Superior temporal gyrus (tissue), 1 donor: Measurements from ENCODE around the gene HNRNPK.
"Not testable (repeated sequence)": the region's sequence is repeated elsewhere in the genome, so short reads cannot be mapped to it uniquely, and the experiment has no call there.

Source experiments
- DNase-seq: peaks from one replicate; pipeline ENCODE4 v3.0.0-alpha.2; 2016; ENCODE audit errors: extremely low spot score

HNRNPK gene

DNA sequence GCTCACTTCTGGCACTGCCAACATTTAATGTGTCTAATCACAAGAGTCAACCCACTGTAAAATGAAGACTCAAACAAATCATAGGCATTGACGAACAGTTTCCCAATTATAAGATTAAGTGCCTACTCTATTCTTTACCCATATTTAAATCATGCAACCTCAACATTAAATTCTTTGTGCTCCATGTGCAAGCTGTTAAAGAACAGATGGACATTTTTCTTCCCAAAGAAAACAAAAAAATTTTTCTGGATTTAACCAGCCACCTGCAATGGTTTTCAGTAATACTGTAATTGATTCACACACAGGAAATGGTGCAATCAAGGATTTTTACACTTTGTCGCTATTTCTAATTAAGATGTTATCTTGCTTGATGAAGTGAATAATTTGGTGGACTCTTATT is 3.6 kb downstream of the HNRNPK start:
- no peak for DNase-seq

DNA sequence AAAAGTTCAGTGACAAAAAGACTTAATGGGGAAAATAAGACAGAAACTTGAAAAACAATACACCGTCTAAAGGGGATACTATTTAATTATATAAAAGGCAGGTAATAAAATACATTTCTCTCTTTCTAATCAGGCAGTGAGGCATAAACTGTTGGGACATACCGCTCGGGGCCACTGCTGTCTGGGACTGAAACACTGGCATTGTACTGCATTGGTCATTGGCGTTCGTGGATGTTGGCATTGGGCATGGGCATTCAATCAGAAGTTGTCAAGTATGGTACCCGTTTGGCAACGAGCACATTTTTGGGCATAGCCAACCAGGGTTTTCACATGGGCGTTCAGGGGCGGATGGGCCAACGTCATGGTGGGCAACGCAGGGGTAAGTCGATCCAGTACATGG is 4.7 kb downstream of the HNRNPK start:
- DNase-seq, result no peak

- DNase-seq, result no peak
These were observed 7.7 kb downstream of the HNRNPK start for GRCh38 chr9:83972286-83972685.

DNA sequence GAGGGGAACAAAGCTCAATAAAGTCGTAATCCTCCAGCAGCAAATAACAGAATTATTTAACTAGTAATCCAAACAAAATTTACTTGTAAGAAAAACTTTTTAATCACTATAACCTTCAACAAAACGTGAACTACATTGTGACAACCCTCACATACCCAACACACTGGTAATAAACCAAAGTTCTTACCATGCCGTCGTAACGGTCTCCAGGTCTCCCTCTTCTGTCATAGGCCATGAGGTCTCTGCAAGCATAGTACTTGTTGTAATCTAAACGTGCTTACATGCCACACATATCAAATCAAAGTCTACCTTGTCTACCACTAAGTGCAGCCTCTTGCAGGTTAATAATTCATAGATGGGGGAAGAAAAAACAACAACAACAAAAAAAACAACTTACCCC is 8.5 kb downstream of the HNRNPK start:
- no peak for DNase-seq

GRCh38 chr9:83969602-83970001 is 10.4 kb downstream of the HNRNPK start:
- DNase-seq, result no peak

DNA sequence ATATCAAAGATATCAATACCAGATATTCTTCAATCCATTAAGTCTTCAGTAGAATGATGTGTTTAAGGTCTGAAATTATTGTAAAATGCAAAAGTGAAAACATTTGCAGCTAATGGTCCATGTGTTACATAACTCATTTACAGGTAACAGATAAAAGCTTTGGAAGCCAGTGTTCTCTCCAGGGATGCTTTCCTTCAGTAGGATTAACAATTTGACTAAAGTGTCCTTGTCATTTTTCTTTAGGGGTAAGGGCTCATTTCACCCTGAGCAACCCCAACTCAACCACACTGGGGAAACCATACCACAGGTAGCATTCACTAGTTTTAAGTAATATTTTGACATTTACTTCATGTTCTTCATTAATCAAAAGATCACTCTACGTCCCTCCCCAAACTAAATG is 12.9 kb downstream of the HNRNPK start:
- no peak for DNase-seq

DNA sequence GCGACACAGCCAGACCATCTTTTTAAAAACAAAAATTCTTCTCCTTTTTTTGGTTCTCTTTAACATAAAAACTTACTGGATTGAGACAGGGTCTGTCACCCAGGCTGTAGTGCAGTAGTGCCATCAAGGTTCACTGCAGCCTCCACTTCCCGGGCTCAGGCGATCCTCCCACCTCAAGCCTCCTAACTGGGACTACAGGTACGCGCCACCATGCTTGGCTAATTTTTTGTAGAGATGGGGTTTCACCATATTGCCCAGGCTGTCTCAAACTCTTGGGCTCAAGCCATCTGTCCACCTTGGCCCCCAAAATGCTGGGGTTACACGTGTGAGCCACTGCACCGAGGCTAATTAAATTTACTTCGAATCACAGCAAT is 13.8 kb downstream of the HNRNPK start:
- no peak for DNase-seq

GRCh38 chr9:83965350-83966208 is 14.4 kb downstream of the HNRNPK start:
- peak; percentile 8 for DNase-seq

DNA sequence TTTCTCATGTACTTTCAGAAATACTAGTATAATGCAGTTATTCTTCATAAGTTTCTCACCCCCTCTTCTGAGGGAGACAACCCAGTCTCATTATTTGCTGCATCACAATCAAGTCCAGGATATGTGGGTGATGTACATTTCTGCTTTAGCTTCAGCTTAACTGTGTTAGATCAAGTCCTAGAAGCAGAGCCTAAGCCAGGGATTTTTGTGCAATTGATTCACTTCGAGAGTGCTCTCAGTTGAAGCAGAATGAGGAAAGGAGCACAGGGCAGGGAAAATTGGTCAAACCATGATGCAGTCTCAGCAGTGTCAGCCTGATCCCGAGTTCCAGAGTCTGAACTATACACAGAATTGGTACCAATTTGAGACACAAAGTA is 15.1 kb downstream of the HNRNPK start:
- peak; percentile 16 for DNase-seq

DNA sequence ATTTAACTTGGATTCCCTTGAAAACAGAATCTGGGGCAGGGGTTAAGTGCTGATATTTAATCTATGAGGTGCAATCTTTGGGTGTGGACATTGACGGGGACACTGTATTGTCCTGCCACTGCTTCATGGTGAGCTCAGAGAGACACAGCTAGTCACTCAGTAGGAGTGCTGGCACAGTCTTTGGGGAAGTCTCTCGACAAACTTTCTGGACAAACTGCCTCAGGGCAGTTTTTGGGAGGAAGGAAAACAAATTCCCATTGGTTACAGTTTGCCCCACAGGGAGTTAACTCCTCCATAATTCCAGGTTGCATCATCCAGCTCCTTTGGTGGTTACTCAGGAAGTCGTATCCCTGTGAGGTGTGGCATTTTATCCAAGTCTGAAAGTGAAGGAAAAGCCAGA is 17.9 kb downstream of the HNRNPK start:
- no peak for DNase-seq

DNA sequence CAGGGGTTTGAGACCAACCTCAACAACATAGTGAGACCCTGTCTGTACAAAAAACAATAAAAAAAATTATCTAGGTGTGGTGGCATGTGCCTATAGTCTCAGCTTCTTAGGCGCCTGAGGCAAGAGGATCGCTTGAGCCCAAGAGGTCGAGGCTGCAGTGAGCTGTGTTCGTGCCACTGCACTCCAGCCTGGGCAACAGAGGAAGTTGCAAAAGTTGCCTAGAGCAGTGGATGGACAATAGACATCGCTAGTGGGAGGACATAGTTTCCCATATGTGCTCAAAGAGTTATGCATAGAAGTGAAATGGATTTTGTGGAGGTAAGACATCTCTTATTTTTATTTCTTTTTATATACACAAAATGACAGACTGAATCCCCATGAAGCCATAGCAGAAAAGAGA is 19.0 kb downstream of the HNRNPK start:
- no peak for DNase-seq

DNA sequence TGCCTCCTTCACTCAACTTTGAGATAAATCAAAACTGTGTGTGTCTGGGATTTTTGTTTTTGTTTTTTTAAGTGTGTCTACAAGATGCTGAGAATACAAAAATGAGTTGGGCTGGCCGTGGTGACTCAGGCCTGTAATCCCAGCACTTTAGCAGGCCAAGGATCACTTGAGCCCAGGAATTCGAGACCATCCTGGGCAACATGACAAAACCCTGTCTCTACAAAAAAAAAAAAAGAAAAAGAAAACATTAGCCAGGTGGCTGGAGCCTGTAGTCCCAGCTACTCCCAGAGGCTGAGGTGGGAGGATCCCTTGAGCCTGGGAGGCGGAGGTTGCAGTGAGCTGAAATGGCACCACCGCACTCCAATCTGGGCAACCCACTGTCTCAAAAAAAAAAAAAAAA is 21.0 kb downstream of the HNRNPK start:
- no peak for DNase-seq

DNA sequence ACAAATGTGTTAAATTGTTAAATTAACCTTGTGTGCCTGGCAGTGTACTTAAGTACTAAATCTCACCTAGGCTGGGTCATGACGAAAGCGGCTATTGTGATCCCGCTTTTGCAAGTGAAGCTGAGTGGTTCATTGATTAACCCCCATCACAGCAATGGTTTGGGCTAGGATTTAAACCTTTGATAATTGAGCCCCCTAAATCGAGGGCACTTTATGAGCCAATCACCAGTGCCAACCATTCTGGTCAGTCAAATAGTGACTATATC is 22.8 kb downstream of the HNRNPK start:
- no peak for DNase-seq

DNA sequence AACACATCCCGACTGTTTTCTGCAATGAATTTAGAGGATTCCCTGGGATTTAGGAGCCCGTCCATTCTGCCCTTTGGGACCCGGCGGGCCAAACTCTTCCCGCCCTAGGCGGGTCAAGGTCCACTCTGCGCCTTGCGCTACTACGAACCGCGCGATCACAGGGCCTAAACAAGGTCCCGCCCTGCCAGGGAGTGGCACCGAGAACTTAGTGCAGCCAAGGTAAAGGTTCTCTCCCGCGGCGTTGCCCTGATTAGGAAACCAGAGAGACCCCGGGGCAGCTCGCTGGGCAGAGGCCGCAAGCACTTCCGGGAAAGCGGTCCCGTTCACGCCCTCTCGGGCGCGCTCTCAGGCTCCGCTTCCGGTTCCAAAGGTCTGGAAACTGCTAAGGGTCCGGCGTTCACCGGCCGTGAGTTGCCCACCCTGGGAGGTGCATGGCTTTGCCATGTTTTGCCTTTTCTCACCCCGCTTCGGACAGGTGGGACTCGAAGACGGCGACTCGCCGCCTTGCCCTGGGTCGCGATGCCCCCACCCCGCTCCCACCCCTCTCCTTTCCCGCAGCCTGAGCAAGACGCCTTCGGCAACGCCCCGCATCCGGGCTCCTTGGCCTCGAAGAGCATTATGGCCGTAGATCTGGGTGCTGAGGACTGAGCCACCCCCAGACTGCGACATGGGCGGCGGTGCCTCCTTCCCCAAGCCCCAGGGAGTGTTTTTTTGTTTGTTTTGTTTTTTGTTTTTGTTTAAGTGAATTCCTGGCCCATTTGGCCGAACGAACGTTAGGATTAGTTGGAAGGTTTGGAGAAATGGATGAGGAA is 23.4 kb downstream of the HNRNPK start:
- DNase-seq, result peak; percentile 81

GRCh38 chr9:83956086-83956435 is 24.0 kb downstream of the HNRNPK start:
- DNase-seq, result no peak

- not testable (repeated sequence) for DNase-seq
These were observed 31.9 kb downstream of the HNRNPK start for GRCh38 chr9:83948096-83948495.

DNA sequence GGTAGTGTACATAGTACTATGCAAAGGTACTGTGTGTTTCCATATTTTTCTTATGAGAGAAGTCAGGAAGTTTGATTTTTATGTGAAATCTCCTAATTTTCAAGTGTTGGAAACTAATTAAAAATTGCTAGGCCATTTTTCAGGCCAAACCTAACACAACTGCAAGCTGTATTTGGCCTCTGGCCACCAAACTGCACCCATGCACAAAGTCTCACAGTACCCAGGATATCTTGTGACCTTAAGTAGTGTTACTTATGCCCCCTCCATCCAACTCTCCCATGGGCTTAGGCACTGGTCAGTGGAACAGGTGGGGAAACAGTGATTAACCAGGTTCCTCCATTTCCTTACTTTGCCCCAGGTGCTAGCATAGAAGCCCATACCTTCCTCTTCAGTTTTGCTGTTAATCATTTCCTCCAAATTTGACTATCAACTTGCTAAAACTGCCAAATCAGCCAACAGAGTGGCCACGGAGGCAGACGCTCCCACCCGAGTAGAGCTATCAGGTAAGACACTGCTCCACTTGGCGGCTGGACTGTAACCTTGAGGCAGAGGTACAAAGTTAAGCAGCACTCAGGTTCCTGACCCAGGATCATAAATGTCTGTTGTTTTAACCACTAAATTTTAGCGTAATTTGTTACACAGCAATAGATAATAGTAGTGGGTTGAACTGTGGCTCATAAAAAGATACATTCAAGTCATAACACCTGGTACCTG is 39.3 kb downstream of the HNRNPK start:
- DNase-seq, result no peak

DNA sequence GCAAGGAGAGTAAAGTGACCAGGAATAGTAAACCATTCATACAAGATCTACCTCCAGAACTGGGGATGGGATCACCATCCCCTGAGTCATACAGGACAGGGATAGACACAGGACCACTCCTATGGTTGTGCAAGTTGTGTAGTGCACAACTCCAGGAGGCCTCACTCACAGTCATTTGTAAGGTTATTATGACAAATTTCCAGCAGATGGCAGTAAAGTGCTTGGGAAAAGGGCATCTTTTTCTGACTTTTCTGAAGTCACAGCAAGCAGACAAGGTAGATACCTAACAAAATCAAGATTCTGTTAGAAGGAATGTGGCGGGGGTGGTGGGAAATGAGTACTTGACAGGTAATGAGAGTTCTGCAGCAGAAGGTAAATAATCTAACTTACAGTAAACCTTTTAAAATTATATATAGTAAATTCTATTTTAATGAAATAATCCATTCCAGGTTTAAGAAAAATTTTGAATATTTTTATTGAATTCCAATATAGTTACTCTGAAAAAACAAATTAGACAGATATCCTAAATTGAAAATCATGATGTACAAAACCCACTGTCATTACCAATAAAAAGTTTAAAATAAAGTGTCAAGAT is 42.1 kb downstream of the HNRNPK start:
- DNase-seq, result peak; percentile 93

- DNase-seq, result no peak
These were observed 43.5 kb downstream of the HNRNPK start for GRCh38 chr9:83936523-83936922.

DNA sequence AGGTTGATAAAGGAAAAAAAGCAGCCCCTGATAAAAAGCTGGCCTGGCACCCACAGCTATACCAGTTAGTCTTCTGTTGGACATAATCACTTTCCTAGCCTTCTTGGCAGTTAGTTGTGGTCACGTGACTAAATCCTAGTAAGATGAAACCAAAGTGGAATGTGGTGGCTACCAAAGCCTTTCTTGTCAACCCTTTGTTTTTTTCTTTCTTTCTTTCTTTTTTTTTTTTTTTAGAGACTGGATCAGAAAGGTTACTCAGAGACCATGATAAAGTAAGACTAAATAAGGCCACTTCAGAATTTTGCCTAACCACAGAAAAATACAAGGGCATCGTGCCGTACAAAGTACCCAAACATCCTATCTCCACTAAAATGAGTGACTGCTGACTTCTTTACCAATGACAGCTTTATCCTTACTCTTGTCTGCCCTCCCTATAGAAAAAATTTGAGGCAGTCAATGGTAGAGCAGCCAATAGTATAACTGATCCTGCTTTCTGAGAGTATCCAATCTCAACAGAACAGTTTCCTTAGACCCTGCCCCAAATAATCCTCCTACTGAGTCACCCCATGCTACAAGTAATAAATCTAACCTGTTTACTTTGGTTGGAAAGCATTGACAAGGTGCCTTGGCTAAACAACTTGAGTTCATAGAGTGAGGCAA is 44.6 kb downstream of the HNRNPK start:
- no peak for DNase-seq

- DNase-seq, result no peak
These were observed 45.3 kb downstream of the HNRNPK start for GRCh38 chr9:83934569-83935275.
